Heart left ventricle (tissue), 13 donors: ENCODE results near the gene HIC1.

Experiments used
- POLR2A ChIP-seq, 2 donors: fragments of 450-650 bp; IDR thresholded peaks; one replicate each; pipeline ENCODE4 v1.6.1; 2017; ENCODE audit warnings: antibody characterized with exemption in 2 of 2, mild to moderate bottlenecking in 2 of 2, moderate library complexity in 2 of 2
- TF ChIP-seq, protein P1 (sequence below), 12 donors: fragments of 200-600 bp; sonication (generic) in 4 of 12; IDR thresholded peaks; one replicate each; pipeline versions ENCODE4 v1.5.0 to v1.8.0; 2018 to 2022; ENCODE audit warnings: antibody characterized with exemption in 12 of 12, mild to moderate bottlenecking in 5 of 12
- donor health status: ischemic (EF 13 %, LVEDD 7.1; RV severe dilation, severe dysfunction).
- donor health status: DM: no; HTN: yes; CAD: no.
- donor health status: DM: no; HTN: no; CAD: no.
- donor health status: ischemic (EF 25% LVEDD 6.9; RV normal size, moderate dysfunction).
- donor health status: ischemic (EF 25% LVEDD 5.7; RV mildly dilated, moderate dysfunction).
- donor health status: ischemic (EF 35%, LVEDD 5.7; RV mildly dilated, moderate dysfunction).
- donor health status: nonischemic (EF 11% LVEDD 7.7; RV severe dilation, severe dysfunction).
- donor health status: DM: yes; HTN: yes; CAD: no.
- donor health status: PGD.
- donor health status: ischemic (EF 29% LVEDD 5.4; RV normal size, mild dysfunction).
- donor health status: nonischemic (EF 23%, LVEDD 6.1; RV moderate dilation, normal function).

GRCh38 chr17:2108170-2108569, 53.3 kb downstream of the HIC1 start:
- no peak for TF ChIP-seq POLR2A (IDR thresholded peaks at IDR 0.05)
- TF ChIP-seq, protein P1, sequence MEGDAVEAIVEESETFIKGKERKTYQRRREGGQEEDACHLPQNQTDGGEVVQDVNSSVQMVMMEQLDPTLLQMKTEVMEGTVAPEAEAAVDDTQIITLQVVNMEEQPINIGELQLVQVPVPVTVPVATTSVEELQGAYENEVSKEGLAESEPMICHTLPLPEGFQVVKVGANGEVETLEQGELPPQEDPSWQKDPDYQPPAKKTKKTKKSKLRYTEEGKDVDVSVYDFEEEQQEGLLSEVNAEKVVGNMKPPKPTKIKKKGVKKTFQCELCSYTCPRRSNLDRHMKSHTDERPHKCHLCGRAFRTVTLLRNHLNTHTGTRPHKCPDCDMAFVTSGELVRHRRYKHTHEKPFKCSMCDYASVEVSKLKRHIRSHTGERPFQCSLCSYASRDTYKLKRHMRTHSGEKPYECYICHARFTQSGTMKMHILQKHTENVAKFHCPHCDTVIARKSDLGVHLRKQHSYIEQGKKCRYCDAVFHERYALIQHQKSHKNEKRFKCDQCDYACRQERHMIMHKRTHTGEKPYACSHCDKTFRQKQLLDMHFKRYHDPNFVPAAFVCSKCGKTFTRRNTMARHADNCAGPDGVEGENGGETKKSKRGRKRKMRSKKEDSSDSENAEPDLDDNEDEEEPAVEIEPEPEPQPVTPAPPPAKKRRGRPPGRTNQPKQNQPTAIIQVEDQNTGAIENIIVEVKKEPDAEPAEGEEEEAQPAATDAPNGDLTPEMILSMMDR (IDR thresholded peaks at IDR 0.05), result no peak
